ENCODE data around the gene LGI4. TPM values are rescaled to one million over a fixed set of nuclear protein-coding genes. Genes with fewer than 3 reads are reported as not detected.

The LGI4 gene
- total and polyA plus RNA-seq, 2 donors from 2014 or later: 5.1 to 7.5 TPM

GRCh38 chr19:35083691-35084508 lies 51.0 kb downstream of the LGI4 start:
- Histone ChIP-seq H3K27me3 (ENCODE audit: control insufficient read depth, insufficient read depth, low read length) (no peaks in the 10 kb centered on the region), H3K9ac (ENCODE audit: low read length in 3 of 3) (no peak overlapping the region), H3K9me3 (ENCODE audit: control insufficient read depth in 2 of 3, insufficient read depth in 1 of 3, low read length in 3 of 3) (no peaks in the 10 kb centered on the region), H3K4me1 (ENCODE audit: control insufficient read depth in 2 of 3, insufficient read depth in 2 of 3, low read depth in 1 of 3, low read length in 3 of 3) (no peaks in the 10 kb centered on the region), H3K36me3 (ENCODE audit: control insufficient read depth in 2 of 3, insufficient read depth in 3 of 3, low read length in 3 of 3) (no peaks in the 10 kb centered on the region), H3K27ac (ENCODE audit: low read depth in 2 of 2, low read length in 2 of 2) (no peak overlapping the region), H3K4me3 (ENCODE audit: low read length in 3 of 3) (no peak overlapping the region)
- DNase-seq: no peak
- no peak for FAIRE-seq
- no peak for TF ChIP-seq CTCF (IDR thresholded peaks at IDR 0.05; ENCODE audit: borderline replicate concordance, extremely low read depth, insufficient read depth)
- intact Hi-C loops (cut with DNase I): no loop called here

- Histone ChIP-seq H3K27me3 (ENCODE audit: control insufficient read depth, insufficient read depth, low read length) (no peaks in the 10 kb centered on the region), H3K9ac (ENCODE audit: low read length in 3 of 3) (no peak overlapping the region), H3K27ac (ENCODE audit: low read depth in 2 of 2, low read length in 2 of 2) (no peak overlapping the region), H3K9me3 (ENCODE audit: control insufficient read depth in 2 of 3, insufficient read depth in 1 of 3, low read length in 3 of 3) (no peaks in the 10 kb centered on the region), H3K36me3 (ENCODE audit: control insufficient read depth in 2 of 3, insufficient read depth in 3 of 3, low read length in 3 of 3) (no peaks in the 10 kb centered on the region), H3K4me3 (ENCODE audit: low read length in 3 of 3) (no peak overlapping the region), H3K4me1 (ENCODE audit: control insufficient read depth in 2 of 3, insufficient read depth in 2 of 3, low read depth in 1 of 3, low read length in 3 of 3) (no peaks in the 10 kb centered on the region)
- intact Hi-C loops (cut with DNase I): no loop called here
- FAIRE-seq: no peak
- no peak for DNase-seq
- no peak for TF ChIP-seq CTCF (IDR thresholded peaks at IDR 0.05; ENCODE audit: borderline replicate concordance, extremely low read depth, insufficient read depth)
Measured at GRCh38 chr19:35081201-35081600, 53.7 kb downstream of the LGI4 start.

- intact Hi-C loops (cut with DNase I): no loop called here
- no peaks in the 10 kb centered on the region for H3K27me3 ChIP-seq (ENCODE audit: control insufficient read depth, insufficient read depth, low read length)
- H3K27ac ChIP-seq (ENCODE audit: low read depth in 2 of 2, low read length in 2 of 2): no peak overlapping the region
- H3K4me3 ChIP-seq (ENCODE audit: low read length in 3 of 3): no peak overlapping the region
- no peaks in the 10 kb centered on the region for H3K9me3 ChIP-seq (ENCODE audit: control insufficient read depth in 2 of 3, insufficient read depth in 1 of 3, low read length in 3 of 3)
- no peaks in the 10 kb centered on the region for H3K4me1 ChIP-seq (ENCODE audit: control insufficient read depth in 2 of 3, insufficient read depth in 2 of 3, low read depth in 1 of 3, low read length in 3 of 3)
- no peaks in the 10 kb centered on the region for H3K36me3 ChIP-seq (ENCODE audit: control insufficient read depth in 2 of 3, insufficient read depth in 3 of 3, low read length in 3 of 3)
- no peak for TF ChIP-seq CTCF (IDR thresholded peaks at IDR 0.05; ENCODE audit: borderline replicate concordance, extremely low read depth, insufficient read depth)
- DNase-seq: no peak
- no peak overlapping the region for H3K9ac ChIP-seq (ENCODE audit: low read length in 3 of 3)
- no peak for FAIRE-seq
Measured at GRCh38 chr19:35080613-35081170, 54.2 kb downstream of the LGI4 start.

Measured in kidney (tissue), 14 donors.